Epithelial cell of prostate (primary cell): ENCODE results near the gene ZSWIM8.
"Not testable (repeated sequence)": the region's sequence is repeated elsewhere in the genome, so short reads cannot be mapped to it uniquely, and the experiment has no call there.

Experiments used
- DNase-seq: peaks from one replicate; pipeline ENCODE4 v3.0.0-alpha.2; 2011; ENCODE audit warnings: low read depth, low spot score
- H3K27ac ChIP-seq: fragments of 450-650 bp; 2 replicates; pipeline ENCODE4 v1.5.1; 2017; ENCODE audit warnings: mild to moderate bottlenecking

The ZSWIM8 gene, protein sequence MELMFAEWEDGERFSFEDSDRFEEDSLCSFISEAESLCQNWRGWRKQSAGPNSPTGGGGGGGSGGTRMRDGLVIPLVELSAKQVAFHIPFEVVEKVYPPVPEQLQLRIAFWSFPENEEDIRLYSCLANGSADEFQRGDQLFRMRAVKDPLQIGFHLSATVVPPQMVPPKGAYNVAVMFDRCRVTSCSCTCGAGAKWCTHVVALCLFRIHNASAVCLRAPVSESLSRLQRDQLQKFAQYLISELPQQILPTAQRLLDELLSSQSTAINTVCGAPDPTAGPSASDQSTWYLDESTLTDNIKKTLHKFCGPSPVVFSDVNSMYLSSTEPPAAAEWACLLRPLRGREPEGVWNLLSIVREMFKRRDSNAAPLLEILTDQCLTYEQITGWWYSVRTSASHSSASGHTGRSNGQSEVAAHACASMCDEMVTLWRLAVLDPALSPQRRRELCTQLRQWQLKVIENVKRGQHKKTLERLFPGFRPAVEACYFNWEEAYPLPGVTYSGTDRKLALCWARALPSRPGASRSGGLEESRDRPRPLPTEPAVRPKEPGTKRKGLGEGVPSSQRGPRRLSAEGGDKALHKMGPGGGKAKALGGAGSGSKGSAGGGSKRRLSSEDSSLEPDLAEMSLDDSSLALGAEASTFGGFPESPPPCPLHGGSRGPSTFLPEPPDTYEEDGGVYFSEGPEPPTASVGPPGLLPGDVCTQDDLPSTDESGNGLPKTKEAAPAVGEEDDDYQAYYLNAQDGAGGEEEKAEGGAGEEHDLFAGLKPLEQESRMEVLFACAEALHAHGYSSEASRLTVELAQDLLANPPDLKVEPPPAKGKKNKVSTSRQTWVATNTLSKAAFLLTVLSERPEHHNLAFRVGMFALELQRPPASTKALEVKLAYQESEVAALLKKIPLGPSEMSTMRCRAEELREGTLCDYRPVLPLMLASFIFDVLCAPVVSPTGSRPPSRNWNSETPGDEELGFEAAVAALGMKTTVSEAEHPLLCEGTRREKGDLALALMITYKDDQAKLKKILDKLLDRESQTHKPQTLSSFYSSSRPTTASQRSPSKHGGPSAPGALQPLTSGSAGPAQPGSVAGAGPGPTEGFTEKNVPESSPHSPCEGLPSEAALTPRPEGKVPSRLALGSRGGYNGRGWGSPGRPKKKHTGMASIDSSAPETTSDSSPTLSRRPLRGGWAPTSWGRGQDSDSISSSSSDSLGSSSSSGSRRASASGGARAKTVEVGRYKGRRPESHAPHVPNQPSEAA (N-terminal part only)

DNA sequence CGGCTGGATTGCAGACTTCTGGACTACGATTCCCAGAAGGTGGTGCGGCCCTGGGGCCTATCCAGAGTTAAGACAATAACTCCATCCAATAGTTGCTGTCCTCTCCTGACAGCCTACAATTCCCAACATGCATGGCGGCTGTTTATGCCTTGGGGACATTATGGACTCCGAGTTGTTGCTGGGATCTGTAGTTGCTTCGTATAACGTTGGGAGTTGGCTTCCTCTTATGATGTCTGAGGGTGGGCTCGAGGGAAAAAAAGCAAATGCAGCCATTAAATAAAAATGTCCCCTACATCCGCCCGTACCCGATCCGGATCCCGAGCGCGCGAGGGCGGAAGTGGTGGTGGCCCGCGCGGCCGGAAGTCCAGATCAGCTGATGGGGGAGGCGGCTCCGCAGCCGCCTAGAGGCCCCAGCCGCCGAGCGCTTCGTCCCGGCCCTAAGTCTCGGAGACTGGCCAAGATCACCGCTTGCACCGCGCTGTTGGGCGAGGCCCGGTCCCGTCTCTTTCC lies at the start of gene ZSWIM8:
ZSWIM8 (plus strand) TSS at position 396 of the 510 bp plus-strand sequence. CDS start 273 bp downstream, outside the sequence.
- H3K27ac ChIP-seq: peak within 1 kb of the TSS; percentile 90
- DNase-seq: peak; percentile 78

DNA sequence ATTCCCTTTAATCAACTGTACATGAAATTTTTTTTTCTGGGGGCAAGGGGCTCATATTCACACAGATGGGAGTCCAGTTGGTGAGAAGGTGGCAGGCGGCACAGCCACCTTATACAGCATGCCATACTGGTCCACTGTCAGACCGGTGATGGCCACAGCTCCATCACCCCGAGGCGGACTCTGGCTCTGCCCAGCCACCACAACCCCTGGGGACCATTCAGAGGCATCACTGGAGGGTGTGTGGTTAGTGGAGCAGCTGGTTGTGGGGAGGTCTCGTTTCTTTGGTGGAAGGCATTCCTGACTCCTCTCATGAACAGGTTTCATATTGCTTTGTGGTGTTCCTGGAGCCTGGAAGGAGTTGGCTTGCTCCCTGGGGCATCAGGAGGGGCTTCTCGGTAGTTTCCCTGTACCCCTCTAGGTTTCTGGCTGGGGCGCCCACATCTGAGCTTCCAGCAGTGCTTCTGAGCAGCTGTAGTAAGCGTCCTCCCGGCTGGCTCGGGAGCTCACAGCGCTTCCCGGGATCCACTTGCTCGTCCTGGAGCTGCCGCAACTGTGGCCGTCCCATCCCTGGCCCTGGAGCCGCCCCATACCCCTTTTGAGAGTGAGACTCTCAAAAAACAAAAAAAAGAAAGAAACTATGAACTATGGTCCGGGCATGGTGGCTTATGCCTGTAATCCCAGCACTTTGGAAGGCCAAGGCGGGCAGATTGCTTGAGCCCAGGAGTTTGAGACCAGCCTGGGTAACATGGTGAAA lies 44.7 kb upstream of the ZSWIM8 start:
- DNase-seq: not testable (repeated sequence)

DNA sequence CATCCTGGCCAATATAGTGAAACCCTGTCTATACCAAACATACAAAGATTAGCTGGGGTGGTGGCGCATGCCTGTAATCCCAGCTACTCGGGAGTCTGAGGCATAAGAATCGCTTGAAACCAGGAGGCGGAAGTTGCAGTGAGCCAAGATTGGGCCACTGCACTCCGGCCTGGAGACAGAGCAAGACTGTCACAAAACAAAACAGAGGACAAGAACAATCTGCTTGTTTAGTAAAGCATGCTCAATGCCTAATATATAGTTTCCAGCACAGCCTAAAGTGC lies 43.0 kb upstream of the ZSWIM8 start:
- peak overlapping the region; percentile 93 for H3K27ac ChIP-seq
- no peak for DNase-seq

More for the DNA sequence above, 44.7 kb upstream of the ZSWIM8 start:
- H3K27ac ChIP-seq: peak overlapping the region; percentile 93

DNA sequence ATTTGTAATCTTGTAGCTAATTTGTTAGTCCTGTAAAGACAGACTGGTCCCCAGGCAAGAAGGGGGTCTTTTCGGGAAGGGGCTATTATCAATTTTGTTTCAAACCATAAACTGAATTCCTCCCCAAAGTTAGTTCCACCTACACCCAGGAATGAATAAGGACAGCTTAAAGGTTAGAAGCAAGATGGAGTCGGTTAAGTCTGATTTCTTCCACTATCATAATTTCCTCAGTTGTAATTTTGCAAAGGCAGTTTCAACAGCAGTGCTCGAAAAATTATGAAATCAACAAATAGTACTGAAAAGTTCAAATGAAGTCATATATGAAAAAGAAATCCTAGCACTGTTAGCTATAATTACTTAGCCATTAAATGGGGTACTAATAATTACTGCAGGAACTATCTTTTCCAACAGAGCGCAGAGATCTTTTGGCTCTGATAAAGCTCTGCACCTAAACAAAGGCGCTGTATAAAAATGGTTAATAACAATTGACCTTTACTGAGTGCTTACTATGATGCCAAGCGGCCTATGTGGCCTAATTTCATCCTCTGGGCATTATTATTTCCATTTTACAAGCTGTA lies 42.0 kb upstream of the ZSWIM8 start:
- peak overlapping the region; percentile 93 for H3K27ac ChIP-seq
- DNase-seq: no peak

DNA sequence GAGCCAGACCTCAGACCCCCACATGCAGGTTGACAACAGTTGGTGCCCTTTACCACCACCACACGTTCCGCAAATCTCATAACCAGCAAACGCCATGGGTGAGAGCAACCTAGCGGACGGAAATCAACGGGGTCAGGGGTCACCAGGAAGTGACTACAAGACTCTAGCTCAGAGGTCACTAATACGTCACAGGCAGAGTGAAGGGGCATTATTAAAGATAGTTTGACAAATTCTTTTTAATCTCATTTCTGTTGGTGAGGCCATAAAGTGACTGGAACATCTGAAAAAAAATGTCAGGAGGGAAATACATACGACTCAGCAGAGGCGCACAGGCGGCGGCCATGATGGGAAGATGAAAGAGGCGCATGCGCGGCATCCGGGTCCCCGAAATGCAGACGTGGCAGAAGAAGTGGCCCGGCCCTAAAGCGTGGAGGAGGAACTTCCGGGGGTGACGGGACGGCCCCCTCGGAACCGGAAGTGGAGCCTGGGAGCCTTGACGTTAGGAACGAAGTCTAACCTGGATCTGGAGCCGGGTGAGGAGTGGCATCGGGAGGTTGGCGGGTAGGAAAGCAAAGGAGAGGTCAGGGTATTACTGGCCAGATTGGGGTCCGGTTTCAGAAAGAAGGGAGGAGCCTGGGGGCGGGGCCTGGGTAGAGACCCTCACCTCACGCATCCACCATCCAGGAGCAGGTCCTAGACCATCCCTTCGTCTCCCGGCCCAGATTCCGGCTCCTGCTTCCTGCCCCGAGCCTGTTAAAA lies 41.3 kb upstream of the ZSWIM8 start, which contains the start of gene SEC24C:
SEC24C (plus strand) TSS at position 468 of the 759 bp plus-strand sequence. CDS start 2,461 bp downstream, outside the sequence.
- DNase-seq: peak; percentile 65
- H3K27ac ChIP-seq: peak within 1 kb of the TSS; percentile 93

DNA sequence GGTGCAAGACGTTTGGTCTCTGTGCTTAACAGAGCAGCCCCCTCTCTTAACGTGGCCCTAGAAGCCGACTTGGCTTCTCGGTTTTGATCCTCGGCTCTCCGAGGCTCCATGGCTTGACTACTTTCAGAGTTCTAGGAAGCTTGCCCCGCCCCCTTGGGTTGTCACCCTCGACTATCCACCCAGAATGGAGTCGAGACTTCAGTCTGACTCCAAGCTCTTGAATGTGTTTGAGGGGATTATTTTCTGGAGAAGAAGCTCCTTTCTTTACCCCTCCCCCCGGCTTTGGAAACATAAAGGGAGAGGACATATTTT lies 40.8 kb upstream of the ZSWIM8 start:
- peak overlapping the region; percentile 93 for H3K27ac ChIP-seq
- DNase-seq: no peak

DNA sequence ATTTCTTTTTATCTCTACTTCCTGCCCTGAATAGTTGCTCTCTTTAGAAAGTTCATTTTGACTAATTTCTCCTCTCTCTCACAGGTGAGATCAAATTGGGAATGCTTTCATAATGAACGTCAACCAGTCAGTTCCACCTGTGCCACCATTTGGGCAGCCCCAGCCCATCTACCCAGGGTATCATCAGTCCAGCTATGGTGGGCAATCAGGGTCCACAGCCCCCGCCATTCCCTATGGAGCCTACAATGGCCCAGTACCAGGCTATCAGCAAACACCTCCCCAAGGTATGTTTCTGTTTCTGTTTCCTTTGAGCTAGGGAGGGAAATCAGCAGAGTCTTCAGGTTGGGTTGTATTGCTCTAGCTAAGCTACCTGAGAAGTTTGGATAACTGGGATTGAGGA lies 38.7 kb upstream of the ZSWIM8 start:
- H3K27ac ChIP-seq: no peak overlapping the region
- DNase-seq: no peak

DNA sequence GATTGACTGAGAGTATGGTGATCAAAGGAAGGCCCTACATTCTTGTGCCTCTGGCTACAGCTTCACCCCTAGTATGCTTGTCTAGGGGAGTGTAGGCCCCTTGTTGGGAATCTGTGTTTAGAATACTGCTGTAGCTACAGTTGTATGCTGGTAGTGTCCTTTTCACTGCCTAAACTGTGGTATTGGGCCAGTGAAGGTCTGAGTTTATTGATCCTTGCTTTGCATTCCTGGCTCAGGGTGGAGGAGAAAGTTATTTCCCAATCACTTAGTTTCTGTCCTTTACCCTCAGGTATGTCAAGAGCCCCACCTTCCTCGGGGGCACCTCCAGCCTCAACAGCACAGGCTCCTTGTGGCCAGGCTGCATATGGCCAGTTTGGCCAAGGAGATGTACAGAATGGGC lies 34.6 kb upstream of the ZSWIM8 start:
- no peak overlapping the region for H3K27ac ChIP-seq
- DNase-seq: no peak

DNA sequence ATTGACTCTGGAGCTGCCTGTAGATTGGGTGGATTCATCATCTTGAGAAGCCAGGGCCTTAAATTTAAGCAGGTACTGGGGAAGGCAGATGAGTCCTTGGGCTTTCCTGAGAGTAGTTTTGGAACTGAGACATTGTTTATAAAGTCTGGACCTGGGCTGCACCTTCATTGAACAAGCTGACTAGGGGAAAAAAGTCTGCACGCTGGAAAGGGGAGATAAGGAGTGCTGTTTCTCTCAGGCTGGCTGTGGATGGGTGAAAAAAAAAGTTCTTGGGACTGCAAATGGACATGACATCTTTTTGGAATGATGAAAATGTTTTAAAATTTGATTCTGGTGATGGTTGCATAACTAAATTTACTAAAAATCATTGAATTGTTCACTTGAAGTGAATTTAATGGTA lies 29.2 kb upstream of the ZSWIM8 start:
- H3K27ac ChIP-seq: peak overlapping the region; percentile 18
- no peak for DNase-seq

DNA sequence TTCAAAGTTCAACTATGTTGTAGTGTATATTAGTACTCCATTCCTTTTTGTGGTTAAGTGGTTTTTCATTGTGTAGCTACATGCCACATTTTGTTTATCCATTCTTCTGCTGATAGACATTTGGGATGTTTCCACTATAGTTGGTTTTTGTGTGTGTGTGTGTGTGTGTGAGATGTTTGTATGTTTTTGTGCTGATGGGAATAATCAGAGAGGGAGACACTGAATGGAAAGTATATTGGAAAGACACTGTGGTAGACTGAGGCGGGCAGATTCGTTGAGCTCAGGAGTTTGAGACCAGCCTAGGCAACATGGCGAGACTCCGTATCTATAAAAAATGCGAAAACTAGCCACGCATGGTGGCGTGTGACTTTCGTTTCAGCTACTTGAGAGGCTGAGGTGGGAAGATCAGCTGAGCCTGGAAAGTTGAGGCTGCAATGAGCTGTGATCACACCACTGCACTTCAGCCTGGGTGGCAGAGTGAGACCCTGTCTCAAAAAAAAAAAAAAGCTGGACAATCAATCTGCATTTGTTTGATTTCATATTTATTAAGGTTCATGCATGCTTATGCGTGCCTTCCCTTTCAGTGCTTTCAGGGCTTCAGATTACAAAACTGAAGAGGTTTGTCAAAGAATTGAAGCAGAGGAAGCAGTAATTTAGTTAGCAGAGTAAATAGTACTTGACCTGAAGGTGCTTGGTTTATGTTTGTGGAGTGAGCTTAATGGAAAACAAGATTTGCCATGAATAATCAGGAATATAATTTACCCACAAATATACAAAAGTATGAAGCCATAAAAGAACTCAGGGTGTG lies 26.5 kb upstream of the ZSWIM8 start:
- no peak for DNase-seq
- H3K27ac ChIP-seq: peak overlapping the region; percentile 4

DNA sequence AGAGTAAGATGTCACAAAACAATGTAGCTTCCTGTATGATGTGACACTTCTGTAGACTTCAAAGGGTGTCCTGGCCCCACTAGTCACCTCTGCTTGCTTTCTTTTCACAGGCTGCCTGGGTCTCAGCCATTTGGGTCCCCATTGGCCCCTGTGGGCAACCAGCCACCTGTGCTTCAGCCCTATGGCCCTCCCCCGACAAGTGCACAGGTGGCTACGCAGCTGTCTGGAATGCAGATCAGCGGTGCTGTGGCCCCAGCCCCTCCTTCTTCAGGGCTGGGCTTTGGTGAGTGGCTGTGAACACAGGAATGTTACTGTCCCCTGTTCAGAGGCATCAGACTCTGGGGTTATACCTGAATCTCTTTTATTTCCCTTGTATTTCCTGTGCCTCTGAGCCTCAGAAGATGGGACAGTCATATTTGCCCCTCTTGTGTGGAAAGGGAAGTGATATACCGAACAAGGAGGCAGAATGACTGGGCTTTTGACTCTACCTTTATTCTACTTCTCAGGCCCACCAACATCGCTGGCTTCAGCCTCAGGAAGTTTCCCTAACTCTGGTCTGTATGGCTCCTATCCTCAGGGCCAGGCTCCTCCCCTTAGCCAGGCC lies 25.8 kb upstream of the ZSWIM8 start:
- DNase-seq: no peak
- peak overlapping the region; percentile 4 for H3K27ac ChIP-seq

DNA sequence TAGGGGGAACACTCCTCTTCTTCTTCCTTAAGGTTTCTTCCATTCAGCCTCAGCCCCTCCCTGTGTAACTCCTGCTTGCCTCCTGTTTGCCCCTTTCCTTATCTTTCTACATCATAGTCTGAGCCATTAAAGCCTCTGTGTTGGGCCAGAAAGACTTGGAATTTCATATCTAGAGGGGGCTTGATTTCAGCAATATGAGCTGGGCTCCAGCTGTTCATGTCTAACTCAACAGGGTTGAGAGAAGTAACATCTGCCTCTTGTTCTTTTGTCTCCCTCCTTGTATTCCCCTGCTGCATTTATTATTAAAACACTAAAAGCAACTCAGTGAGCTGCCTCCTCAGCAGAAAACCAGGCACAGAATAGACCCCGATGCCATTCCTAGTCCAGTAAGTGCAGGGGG lies 23.6 kb upstream of the ZSWIM8 start:
- H3K27ac ChIP-seq: peak overlapping the region; percentile 82
- no peak for DNase-seq

DNA sequence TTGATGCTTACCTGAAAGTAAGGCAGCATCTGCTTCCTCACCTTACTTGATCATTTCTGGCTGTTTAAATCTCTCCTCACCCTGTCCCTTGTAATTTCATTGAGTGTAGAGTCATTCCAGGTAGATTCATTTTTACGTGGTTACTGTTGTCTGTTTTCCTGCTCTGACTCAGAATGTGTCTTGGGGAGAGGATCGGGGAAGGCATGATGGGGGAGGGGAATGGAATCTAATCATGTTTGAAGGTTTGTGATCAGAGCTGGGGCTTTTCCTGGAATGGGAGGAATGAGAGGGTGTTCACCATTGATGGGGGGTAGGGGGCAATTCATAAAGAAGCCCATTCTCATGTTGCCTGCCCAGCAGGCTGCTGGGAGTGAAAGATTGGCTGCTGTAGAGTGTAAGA lies 22.5 kb upstream of the ZSWIM8 start:
- DNase-seq: peak; percentile 53
- H3K27ac ChIP-seq: peak overlapping the region; percentile 82

DNA sequence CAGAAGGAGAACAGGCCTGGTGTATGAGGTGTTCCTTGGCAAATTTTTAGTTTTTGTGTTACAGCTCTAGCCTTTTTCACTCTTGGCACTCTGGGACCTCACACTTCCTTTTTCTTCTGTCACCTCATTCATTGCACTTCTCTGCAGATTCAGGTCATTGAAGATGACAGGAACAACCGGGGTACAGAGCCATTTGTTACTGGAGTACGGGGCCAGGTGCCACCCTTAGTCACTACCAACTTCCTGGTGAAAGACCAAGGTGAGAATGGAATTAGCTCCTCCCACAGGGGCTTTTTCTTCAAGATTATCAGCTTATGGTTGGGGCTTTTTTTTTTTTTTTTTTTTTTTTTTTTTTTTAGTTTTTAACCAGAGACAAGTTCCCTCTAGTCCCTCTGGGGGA lies 22.1 kb upstream of the ZSWIM8 start:
- H3K27ac ChIP-seq: peak overlapping the region; percentile 82
- DNase-seq: no peak

DNA sequence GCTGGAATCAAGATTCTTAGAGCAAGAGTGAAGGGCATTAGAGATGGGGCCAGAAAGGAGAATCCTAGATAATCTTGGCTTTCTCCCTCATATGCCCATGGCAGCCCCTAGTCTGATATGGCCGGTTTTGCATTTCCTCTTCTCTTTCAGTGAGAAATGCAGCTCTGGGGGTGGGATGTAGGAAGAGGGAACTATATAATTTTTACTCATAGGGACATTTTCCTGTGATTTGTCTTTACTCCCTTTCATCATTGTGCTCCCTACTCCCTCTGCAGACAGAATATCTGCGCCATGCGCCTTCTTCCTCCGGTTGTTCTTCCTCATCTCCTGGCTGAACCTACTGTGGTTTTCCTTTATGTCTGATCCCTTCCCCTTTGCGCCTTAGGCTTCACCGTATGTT lies 20.3 kb upstream of the ZSWIM8 start:
- no peak for DNase-seq
- H3K27ac ChIP-seq: no peak overlapping the region

DNA sequence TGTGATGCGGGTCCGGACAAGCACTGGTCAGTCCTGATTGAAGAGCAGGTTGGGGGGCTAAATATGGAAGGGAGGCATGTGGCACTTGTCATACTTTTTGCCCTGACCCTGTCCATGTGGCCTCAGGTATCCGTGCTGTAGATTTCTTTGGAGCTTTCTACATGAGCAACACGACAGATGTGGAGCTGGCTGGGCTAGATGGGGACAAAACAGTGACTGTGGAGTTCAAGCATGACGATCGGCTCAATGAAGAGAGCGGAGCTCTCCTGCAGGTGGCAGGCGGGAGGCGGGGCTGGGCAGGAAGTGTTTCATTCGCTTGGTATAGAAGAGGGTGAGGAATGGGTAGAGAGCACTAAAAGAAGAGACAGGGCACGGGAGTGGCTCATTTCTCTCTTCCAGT lies 16.5 kb upstream of the ZSWIM8 start:
- no peak for DNase-seq
- no peak overlapping the region for H3K27ac ChIP-seq

DNA sequence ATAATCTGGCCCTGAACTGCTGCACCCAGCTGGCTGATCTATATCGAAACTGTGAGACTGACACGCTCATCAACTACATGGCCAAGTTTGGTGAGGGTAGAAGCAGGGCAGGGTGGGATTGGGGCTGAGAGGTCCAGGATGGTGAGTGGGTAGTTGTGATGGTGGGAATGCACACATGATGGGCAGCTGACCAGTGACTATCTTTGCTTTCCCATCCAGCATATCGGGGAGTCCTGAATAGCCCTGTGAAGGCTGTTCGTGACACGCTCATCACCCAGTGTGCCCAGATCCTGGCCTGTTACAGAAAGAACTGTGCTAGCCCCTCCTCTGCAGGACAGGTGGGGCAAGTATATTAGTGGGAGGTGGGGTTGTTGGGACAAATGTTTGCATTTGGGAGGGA lies 16.0 kb upstream of the ZSWIM8 start:
- no peak overlapping the region for H3K27ac ChIP-seq
- no peak for DNase-seq
